Stimulated activated CD4-positive, alpha-beta T cell treated with anti-CD3 and anti-CD28 coated beads, Interleukin-4, amount 100 ng/mL, for 48 hours (primary cell): ENCODE data around the gene CDH23.

Source experiments
- DNase-seq, 2 donors: peaks; one replicate each; pipeline ENCODE4 v3.0.0-alpha.2; 2020; ENCODE audit warnings: low read depth in 2 of 2

The CDH23 gene

GRCh38 chr10:71622154-71622526, 225.4 kb downstream of the CDH23 start:
- no peak for DNase-seq

- DNase-seq, result no peak
These were observed 225.9 kb downstream of the CDH23 start for GRCh38 chr10:71622616-71623015.

DNA sequence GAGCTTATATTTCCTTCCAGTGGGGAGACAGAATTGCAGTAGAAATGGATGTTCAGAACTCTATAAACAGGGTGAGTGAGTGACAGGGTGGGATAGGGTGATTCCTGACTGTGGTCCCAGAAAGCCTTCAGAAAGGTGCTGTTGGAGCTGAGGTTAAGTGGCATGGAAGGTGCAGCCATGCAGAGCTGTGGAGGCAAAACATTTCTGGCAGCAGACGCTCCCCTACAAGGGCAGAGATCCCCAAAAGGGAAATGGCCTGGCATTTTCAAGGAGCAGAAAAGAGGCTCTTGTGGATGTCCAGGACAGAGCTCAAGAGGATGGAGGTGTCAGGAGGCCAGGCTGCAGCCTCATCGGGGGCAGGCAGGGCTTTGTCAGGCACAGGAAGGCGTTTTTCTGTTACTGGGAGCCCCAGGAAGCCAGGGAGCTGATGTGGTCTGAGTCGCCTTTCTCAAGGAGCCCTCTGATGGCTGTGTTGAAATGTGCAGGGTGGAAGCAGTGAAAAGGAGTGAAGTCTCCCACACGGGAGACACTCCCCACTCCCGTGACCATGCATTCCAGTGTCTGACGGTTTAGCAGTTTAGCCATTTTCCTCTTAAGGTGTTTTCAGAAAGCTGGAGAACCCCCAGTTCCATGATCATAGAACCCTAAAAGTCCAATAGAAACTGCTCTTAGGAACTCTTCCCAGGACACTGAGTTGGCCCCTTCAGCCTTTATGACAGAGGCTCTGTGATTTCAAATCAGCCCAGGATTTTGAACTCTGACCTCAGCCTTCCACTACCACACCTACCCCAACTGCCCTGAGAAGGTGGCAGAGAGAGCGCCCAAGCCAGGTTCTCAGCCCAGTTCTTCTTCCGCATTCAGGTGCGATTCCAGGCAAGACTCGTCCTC, 226.6 kb downstream of the CDH23 start:
- DNase-seq, result no peak

- no peak for DNase-seq
These were observed 227.2 kb downstream of the CDH23 start for GRCh38 chr10:71623986-71624291.

DNA sequence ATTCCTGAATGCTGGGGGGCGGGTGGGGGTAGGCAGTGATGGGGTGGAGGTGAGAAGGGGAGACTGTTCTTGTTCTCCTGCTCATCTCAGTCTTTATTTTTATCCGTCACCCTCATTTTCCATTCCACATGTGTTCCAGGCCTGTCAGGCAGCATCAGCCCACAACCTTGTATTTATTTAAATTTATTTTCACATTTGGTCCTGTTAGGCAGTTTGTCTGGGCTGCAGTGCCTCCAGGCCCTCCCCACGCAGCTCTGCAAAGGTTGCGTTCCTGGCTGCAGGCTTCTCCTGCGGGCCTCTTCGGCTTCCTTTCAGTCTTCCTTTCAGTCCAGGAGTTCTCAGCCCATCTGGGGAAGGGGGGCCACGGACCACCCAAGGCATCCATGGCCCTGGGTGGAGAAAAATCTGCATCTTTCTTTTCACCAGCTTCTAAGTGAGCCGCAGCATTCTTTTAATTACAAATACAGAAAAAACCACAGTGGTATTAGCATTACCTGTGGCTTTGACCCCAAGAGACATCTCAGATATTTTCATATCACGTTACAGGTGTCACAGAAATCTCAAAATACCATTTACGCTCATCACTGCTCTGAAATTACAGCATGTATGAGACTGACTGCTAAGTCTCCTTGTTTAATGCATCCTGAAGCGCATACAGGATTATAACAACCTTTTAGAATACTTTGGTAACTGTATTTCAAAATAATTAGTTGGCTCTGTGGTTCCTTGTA, 228.9 kb downstream of the CDH23 start:
- no peak for DNase-seq

GRCh38 chr10:71627230-71627939, 230.7 kb downstream of the CDH23 start:
- DNase-seq, result no peak

DNA sequence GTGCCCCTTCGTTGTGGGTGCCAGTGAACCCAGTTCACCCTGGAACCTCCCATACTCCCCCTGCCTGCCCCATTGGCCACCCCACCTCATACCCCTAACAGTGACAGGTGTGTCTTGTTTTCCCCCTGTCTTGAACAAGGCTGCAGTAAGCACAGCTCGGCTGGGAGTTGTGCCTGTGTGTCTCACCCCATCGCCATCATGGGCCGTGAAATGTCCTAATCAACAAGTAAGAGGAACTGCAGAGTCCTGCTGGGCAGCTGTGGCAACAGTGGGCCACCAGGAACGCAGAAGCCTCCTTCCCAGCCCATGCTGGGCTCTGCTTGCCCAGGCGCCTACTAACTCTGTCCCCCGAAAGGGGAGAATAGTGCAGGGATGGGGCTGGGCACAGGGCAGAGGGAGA, 231.2 kb downstream of the CDH23 start:
- no peak for DNase-seq

DNA sequence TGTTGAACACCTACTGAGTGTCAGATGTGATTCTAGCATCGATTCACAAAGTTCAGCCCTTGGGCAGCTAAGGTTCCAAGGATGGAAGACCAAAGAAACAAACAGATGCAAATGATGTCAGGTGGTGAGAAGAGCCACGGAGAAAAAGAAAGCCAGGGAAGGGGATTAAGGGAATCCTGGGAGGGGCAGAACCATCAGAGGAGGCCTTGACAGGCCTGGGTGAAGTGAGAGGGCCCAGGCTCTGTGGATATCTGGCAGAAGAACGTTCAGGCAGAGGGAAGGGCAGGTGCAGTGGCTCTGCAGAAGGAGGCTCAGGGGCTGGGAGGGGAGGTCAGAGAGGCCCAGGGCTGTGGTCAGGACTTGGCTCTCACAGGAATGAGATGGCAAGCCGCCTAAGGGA, 232.4 kb downstream of the CDH23 start:
- no peak for DNase-seq

DNA sequence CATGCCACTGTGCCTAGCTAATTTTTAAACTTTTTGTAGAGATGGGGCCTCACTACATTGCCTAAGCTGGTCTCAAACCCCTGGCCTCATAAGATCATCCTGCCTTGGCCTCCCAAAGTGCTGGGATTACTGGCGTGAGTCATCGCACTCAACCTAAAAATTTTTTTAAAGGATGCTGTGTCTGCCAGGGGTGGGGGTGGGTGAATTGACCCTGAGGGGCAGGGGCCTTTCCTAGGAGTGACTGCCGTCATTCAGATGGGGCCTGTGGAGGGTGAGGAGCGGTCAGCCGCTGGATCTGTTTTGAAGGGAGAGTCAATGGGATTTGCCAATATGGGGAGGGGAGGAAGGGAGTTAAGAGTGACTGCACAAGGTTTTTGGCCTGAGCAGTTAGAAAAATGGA, 233.4 kb downstream of the CDH23 start:
- DNase-seq, result no peak

- DNase-seq, result no peak
These were observed 234.5 kb downstream of the CDH23 start for GRCh38 chr10:71631007-71631861.

DNA sequence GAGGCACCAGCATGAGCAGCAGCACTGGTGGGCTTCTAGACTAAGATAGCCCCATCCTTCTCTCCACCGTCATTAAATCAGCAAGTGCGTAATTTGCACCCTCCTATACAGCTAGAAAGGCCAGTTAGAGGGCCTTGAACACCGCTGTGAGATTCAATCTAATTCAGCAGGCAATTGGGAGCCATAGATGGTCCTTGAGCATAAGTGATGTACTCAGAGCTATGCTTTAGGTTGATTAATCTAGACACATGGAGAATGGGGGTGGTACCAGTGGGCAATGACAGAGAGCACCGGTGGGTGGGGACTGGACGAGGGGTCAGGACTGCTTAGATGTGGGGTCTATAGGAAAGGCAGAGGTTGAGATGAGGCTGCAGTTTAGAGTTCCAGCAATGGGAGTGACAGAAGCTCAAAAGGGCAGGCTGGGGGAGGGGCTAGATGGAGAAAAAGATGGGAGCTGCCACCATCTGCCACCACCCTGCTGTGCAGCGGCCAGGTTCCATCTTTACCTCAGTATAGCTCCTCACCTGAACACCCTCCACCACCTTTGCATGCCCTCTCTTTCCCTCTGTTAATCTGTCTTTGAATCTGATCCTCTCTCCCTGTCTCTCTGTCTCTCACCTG, 235.6 kb downstream of the CDH23 start:
- no peak for DNase-seq

GRCh38 chr10:71632896-71633600, 236.3 kb downstream of the CDH23 start:
- no peak for DNase-seq

GRCh38 chr10:71633920-71634319, 237.2 kb downstream of the CDH23 start:
- DNase-seq, result no peak

- no peak for DNase-seq
These were observed 237.9 kb downstream of the CDH23 start for GRCh38 chr10:71634531-71635164.

- no peak for DNase-seq
These were observed 238.6 kb downstream of the CDH23 start for GRCh38 chr10:71635251-71635866.

DNA sequence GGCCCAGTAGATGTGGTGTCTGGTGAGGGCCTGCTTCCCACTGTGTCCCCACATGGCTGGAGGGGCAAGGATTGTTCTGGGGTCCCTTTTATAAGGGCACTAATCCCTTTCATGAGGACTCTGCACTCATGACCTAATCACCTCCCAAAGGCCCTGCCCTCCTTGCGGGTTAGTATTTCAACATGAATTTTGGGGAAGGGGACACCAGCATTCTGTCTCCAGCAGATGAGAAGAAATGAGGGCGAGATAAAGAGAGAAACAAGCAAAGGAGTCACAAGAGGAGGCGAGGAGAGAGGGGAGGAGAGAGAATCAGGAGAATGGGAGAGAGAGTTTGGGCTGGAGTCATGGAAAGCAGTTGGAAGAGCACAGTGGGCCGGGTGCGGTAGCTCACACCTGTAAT, 239.1 kb downstream of the CDH23 start:
- no peak for DNase-seq

GRCh38 chr10:71636588-71636987, 239.9 kb downstream of the CDH23 start:
- DNase-seq, result no peak

DNA sequence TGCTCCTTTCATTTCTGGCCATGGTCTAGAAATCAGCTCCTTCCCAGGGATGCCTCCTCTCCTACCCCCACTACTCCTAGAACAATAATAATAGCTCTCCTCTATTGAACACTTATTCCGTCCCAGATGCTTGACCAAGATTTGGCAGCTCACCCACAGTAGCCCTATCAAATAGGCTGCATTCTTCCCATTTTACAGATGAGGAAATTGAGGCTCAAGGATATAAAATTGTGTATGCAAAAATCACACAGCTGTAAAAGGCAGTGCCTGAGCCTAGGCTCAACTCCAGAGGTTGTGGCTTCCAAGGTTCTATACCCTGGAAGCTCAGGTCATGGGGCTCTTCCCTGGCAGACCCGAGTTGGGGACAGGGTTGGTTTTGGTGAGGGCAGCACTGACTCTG, 240.6 kb downstream of the CDH23 start:
- no peak for DNase-seq

GRCh38 chr10:71638064-71638821, 241.5 kb downstream of the CDH23 start:
- no peak for DNase-seq
